ENCODE measurements around the gene BDH1. TPM values are rescaled to one million over a fixed set of nuclear protein-coding genes. Genes with fewer than 3 reads are reported as not detected.
"Not testable (repeated sequence)": the region's sequence is repeated elsewhere in the genome, so short reads cannot be mapped to it uniquely, and the experiment has no call there.

Gene BDH1
- polyA plus RNA-seq, 3 donors, result 5.2 to 35.0 (median 15.4) TPM

- 88 to 93% (median 89%) methylated on average over 6 of the region's 6 CpGs for WGBS, 3 donors
Observed at GRCh38 chr3:197528190-197528589, 27.6 kb downstream of the BDH1 start.

GRCh38 chr3:197527569-197527968 lies 28.2 kb downstream of the BDH1 start:
- no peak overlapping the region for H3K27ac ChIP-seq (ENCODE audit: low read depth, low read length)
- 89 to 96% (median 90%) methylated on average over 5 of the region's 5 CpGs for WGBS, 3 donors

More at GRCh38 chr3:197528190-197528589, 27.6 kb downstream of the BDH1 start:
- no peak overlapping the region for H3K27ac ChIP-seq (ENCODE audit: low read depth, low read length)

- H3K27ac ChIP-seq (ENCODE audit: low read depth, low read length), result no peak overlapping the region
- 75 to 83% (median 82%) methylated on average over 5 of the region's 5 CpGs for WGBS, 3 donors
Observed at GRCh38 chr3:197525706-197526105, 30.1 kb downstream of the BDH1 start.

GRCh38 chr3:197524128-197524527 lies 31.6 kb downstream of the BDH1 start:
- WGBS, 3 donors, result 77 to 85% (median 81%) methylated on average over 8 of the region's 8 CpGs

GRCh38 chr3:197523526-197523925 lies 32.2 kb downstream of the BDH1 start:
- WGBS, 3 donors, result 77 to 92% (median 84%) methylated on average over 14 of the region's 14 CpGs
- no peak overlapping the region for H3K27ac ChIP-seq (ENCODE audit: low read depth, low read length)

More at GRCh38 chr3:197524128-197524527, 31.6 kb downstream of the BDH1 start:
- H3K27ac ChIP-seq (ENCODE audit: low read depth, low read length), result no peak overlapping the region

- WGBS, 3 donors, result 68 to 83% (median 69%) methylated on average over 5 of the region's 5 CpGs
- no peak overlapping the region for H3K27ac ChIP-seq (ENCODE audit: low read depth, low read length)
Observed at GRCh38 chr3:197522881-197523441, 32.8 kb downstream of the BDH1 start.

- H3K27ac ChIP-seq (ENCODE audit: low read depth, low read length), result no peak overlapping the region
- WGBS, 3 donors, result 69 to 92% (median 77%) methylated on average over 13 of the region's 13 CpGs
Observed at GRCh38 chr3:197522183-197522715, 33.5 kb downstream of the BDH1 start.

- 85 to 90% (median 88%) methylated on average over 18 of the region's 18 CpGs for WGBS, 3 donors
- no peak overlapping the region for H3K27ac ChIP-seq (ENCODE audit: low read depth, low read length)
Observed at GRCh38 chr3:197521277-197522182, 34.2 kb downstream of the BDH1 start.

GRCh38 chr3:197520311-197521276 lies 35.2 kb downstream of the BDH1 start:
- no peak overlapping the region for H3K27ac ChIP-seq (ENCODE audit: low read depth, low read length)
- WGBS, 3 donors, result 66 to 72% (median 68%) methylated on average over 31 of the region's 31 CpGs

GRCh38 chr3:197519801-197520211 lies 36.0 kb downstream of the BDH1 start:
- H3K27ac ChIP-seq (ENCODE audit: low read depth, low read length), result no peak overlapping the region
- WGBS, 3 donors, result 90 to 92% (median 92%) methylated on average over 14 to 18 of the region's 18 CpGs

- H3K27ac ChIP-seq (ENCODE audit: low read depth, low read length), result no peak overlapping the region
- WGBS, 3 donors, result 74 to 81% (median 74%) methylated on average over 6 of the region's 6 CpGs
Observed at GRCh38 chr3:197518881-197519421, 36.8 kb downstream of the BDH1 start.

GRCh38 chr3:197517922-197518683 lies 37.7 kb downstream of the BDH1 start:
- 46 to 74% (median 70%) methylated on average over 8 to 10 of the region's 10 CpGs for WGBS, 3 donors
- H3K27ac ChIP-seq (ENCODE audit: low read depth, low read length), result not testable (repeated sequence)

GRCh38 chr3:197516890-197517606 lies 38.7 kb downstream of the BDH1 start:
- WGBS, 3 donors, result 35 to 62% (median 49%) methylated on average over 12 of the region's 12 CpGs
- not testable (repeated sequence) for H3K27ac ChIP-seq (ENCODE audit: low read depth, low read length)

- 77 to 85% (median 79%) methylated on average over 6 of the region's 6 CpGs for WGBS, 3 donors
- no peak overlapping the region for H3K27ac ChIP-seq (ENCODE audit: low read depth, low read length)
Observed at GRCh38 chr3:197516517-197516889, 39.3 kb downstream of the BDH1 start.

GRCh38 chr3:197514786-197515355 lies 40.9 kb downstream of the BDH1 start:
- no peak overlapping the region for H3K27ac ChIP-seq (ENCODE audit: low read depth, low read length)
- WGBS, 3 donors, result 82 to 87% (median 85%) methylated on average over 10 of the region's 10 CpGs

- H3K27ac ChIP-seq (ENCODE audit: low read depth, low read length), result no peak overlapping the region
- 87 to 90% (median 90%) methylated on average over 15 to 18 of the region's 18 CpGs for WGBS, 3 donors
Observed at GRCh38 chr3:197513953-197514785, 41.6 kb downstream of the BDH1 start.

Measured in adipose tissue (tissue), 3 donors.